Measurements from ENCODE around the gene TMEM94.
A peak's percentile ranks its signal among the peaks of the same experiment; 100 is the strongest.
"Not testable (repeated sequence)": the region's sequence is repeated elsewhere in the genome, so short reads cannot be mapped to it uniquely, and the experiment has no call there.

Gene TMEM94

DNA sequence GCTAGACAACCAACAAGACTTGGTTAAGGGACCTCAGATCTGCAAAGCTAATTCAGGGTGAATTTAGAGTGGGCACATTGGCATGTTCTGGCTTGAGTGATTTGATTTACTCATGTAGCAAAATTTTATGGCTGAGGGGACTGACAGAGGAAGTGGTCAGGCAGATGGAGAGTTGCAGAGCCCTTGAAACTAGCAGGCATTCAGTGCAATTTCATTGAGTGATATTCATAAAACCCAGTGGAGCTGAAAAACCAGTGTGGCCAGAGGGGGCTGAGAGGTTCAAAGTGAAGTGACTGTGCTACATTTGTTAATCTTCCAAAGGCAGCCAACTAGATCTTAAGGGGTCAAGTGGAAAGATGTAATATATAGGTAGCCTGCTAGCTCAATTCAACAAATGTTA, 2.2 kb upstream of the TMEM94 start:
- DNase-seq (ENCODE audit: low read depth in 1 of 2, low spot score in 1 of 2): no peak
- TF ChIP-seq JUND (IDR thresholded peaks at IDR 0.05; ENCODE audit: low read depth): no peak
- in situ Hi-C loops (cut with HindIII; ENCODE audit: low pct_unique_long_range_greater_than_20kb, low sequenced_read_pairs): no loop called here

DNA sequence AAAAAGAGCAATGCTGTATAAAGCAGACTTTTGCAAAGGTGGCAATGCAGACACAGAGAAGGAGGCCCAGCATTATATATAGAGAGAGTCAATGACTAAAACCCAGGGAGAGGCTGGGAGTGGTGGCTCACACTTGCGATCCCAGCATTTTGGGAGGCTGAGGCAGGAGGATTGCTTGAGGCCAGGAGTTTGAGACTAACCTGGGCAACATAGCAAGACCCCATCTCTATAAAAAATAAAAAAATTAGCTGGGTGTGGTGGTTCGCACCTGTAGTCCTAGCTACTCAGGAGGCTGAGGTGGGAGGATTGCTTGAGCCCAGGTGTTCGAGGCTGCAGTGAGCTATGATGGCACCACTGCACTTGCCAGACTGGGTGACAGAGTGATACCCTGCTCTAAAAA, 1.8 kb upstream of the TMEM94 start:
- not testable (repeated sequence) for DNase-seq (ENCODE audit: low read depth in 1 of 2, low spot score in 1 of 2)

GRCh38 chr17:75456039-75456416, 407 bp upstream of the TMEM94 start:
- no peak for DNase-seq (ENCODE audit: low read depth in 1 of 2, low spot score in 1 of 2)

More for the DNA sequence above, 1.8 kb upstream of the TMEM94 start:
- in situ Hi-C loops (cut with HindIII; ENCODE audit: low pct_unique_long_range_greater_than_20kb, low sequenced_read_pairs): not testable (repeated sequence)

GRCh38 chr17:75457047-75457654, 716 bp downstream of the TMEM94 start:
- no peak for DNase-seq (ENCODE audit: low read depth in 1 of 2, low spot score in 1 of 2)
- in situ Hi-C loops (cut with HindIII; ENCODE audit: low pct_unique_long_range_greater_than_20kb, low sequenced_read_pairs): no loop called here
- no peak for TF ChIP-seq JUND (IDR thresholded peaks at IDR 0.05; ENCODE audit: low read depth)

More at GRCh38 chr17:75456039-75456416, 407 bp upstream of the TMEM94 start:
- TF ChIP-seq JUND (IDR thresholded peaks at IDR 0.05; ENCODE audit: low read depth): no peak
- in situ Hi-C loops (cut with HindIII; ENCODE audit: low pct_unique_long_range_greater_than_20kb, low sequenced_read_pairs): no loop called here

DNA sequence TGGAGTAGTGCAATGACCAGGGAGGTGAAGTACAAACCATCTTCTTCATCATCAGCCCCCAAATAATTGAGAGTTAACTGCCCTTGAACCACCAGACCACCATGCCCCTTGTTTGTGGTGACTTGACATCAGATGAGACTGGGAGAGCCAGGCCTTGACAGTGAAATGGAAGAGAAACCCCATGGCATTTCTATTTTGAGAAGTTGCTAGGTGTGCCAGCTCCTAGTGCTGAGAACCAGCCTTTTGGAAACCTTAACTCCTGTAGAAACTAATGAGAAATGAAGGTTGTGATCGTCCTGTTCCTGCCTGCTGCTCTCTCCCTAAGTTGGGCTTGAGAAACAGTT, 2.8 kb downstream of the TMEM94 start:
- no peak for TF ChIP-seq JUND (IDR thresholded peaks at IDR 0.05; ENCODE audit: low read depth)
- no peak for DNase-seq (ENCODE audit: low read depth in 1 of 2, low spot score in 1 of 2)
- in situ Hi-C loops (cut with HindIII; ENCODE audit: low pct_unique_long_range_greater_than_20kb, low sequenced_read_pairs): no loop called here

- no peak; the same call in 1 of the 2 replicates for TF ChIP-seq JUND (IDR thresholded peaks at IDR 0.05; ENCODE audit: low read depth)
- peak; percentile 77 to 92 for DNase-seq (ENCODE audit: low read depth in 1 of 2, low spot score in 1 of 2)
- in situ Hi-C loops (cut with HindIII; ENCODE audit: low pct_unique_long_range_greater_than_20kb, low sequenced_read_pairs): no loop called here
Observed at GRCh38 chr17:75459590-75460267, 3.3 kb downstream of the TMEM94 start.

- no peak for TF ChIP-seq JUND (IDR thresholded peaks at IDR 0.05; ENCODE audit: low read depth)
- in situ Hi-C loops (cut with HindIII; ENCODE audit: low pct_unique_long_range_greater_than_20kb, low sequenced_read_pairs): no loop called here
- DNase-seq (ENCODE audit: low read depth in 1 of 2, low spot score in 1 of 2): no peak
Observed at GRCh38 chr17:75460295-75460694, 3.9 kb downstream of the TMEM94 start.

DNA sequence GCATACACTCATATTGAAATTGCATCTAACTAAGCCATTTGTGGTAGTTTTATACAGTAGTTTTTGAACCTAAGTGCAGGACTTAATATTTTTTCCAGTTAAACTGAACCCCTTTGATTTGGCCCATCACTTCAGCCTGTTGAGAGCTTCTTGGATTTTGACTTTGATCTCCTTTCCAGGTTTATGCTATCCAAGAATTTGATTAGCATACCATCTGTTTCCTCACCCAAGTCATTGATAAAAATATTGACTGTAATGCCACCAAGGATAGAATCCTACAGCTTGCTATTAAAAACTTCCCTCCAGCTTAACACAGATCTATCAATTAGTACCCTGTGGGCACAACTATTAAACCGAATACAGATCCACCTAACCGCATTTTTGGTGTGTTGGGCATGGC, 7.2 kb downstream of the TMEM94 start:
- TF ChIP-seq JUND (IDR thresholded peaks at IDR 0.05; ENCODE audit: low read depth): no peak
- in situ Hi-C loops (cut with HindIII; ENCODE audit: low pct_unique_long_range_greater_than_20kb, low sequenced_read_pairs): no loop called here
- DNase-seq (ENCODE audit: low read depth in 1 of 2, low spot score in 1 of 2): no peak

- in situ Hi-C loops (cut with HindIII; ENCODE audit: low pct_unique_long_range_greater_than_20kb, low sequenced_read_pairs): no loop called here
- DNase-seq (ENCODE audit: low read depth in 1 of 2, low spot score in 1 of 2): no peak
- TF ChIP-seq JUND (IDR thresholded peaks at IDR 0.05; ENCODE audit: low read depth): no peak
Observed at GRCh38 chr17:75465039-75465438, 8.6 kb downstream of the TMEM94 start.

- no peak for TF ChIP-seq JUND (IDR thresholded peaks at IDR 0.05; ENCODE audit: low read depth)
- in situ Hi-C loops (cut with HindIII; ENCODE audit: low pct_unique_long_range_greater_than_20kb, low sequenced_read_pairs): no loop called here
Observed at GRCh38 chr17:75468291-75468754, 11.9 kb downstream of the TMEM94 start.

GRCh38 chr17:75468779-75469373, 12.4 kb downstream of the TMEM94 start:
- in situ Hi-C loops (cut with HindIII; ENCODE audit: low pct_unique_long_range_greater_than_20kb, low sequenced_read_pairs): no loop called here
- no peak for TF ChIP-seq JUND (IDR thresholded peaks at IDR 0.05; ENCODE audit: low read depth)
- no peak for DNase-seq (ENCODE audit: low read depth in 1 of 2, low spot score in 1 of 2)

More at GRCh38 chr17:75468291-75468754, 11.9 kb downstream of the TMEM94 start:
- no peak for DNase-seq (ENCODE audit: low read depth in 1 of 2, low spot score in 1 of 2)

- no peak for TF ChIP-seq JUND (IDR thresholded peaks at IDR 0.05; ENCODE audit: low read depth)
- DNase-seq (ENCODE audit: low read depth in 1 of 2, low spot score in 1 of 2): peak in 1 of 2 experiments; percentile 12
- in situ Hi-C loops (cut with HindIII; ENCODE audit: low pct_unique_long_range_greater_than_20kb, low sequenced_read_pairs): no loop called here
Observed at GRCh38 chr17:75471207-75471606, 14.8 kb downstream of the TMEM94 start.

DNA sequence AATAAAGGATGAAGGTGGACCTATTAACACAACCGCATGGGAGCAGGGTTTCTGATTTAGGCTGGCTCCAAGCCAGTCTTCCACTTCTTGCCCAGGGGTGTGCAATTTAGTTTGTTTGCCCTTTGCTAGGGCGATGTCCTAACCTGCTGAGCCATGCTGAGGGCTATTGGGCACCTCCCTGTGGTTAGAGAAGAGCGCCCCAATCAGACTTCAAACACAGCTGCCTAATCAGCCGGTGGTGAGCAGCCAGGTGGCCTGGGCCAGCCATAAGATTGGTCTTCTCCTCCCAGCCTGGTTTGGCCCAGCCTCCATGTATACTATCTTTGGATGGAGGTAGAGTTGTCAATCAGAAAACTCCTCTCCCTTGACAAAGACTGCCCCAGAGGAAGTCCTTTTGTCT, 15.7 kb downstream of the TMEM94 start:
- no peak for TF ChIP-seq JUND (IDR thresholded peaks at IDR 0.05; ENCODE audit: low read depth)
- in situ Hi-C loops (cut with HindIII; ENCODE audit: low pct_unique_long_range_greater_than_20kb, low sequenced_read_pairs): no loop called here
- peak in 1 of 2 experiments; percentile 74 for DNase-seq (ENCODE audit: low read depth in 1 of 2, low spot score in 1 of 2)
